ENCODE data around the gene TMX4. TPM values are rescaled to one million over a fixed set of nuclear protein-coding genes. Genes with fewer than 3 reads are reported as not detected.

TMX4 gene
- total RNA-seq, 2 donors from 2014 or later = 26.0 to 26.6 TPM

Other genes with a start within 250 kb of the TMX4 start
- gene HAO1, start 79.3 kb downstream of the TMX4 start, total RNA-seq = not detected
- 10 to 100 TPM in 1 of 2 donors, 1 to 10 TPM in 1; 8.5 to 10.9 TPM for gene PLCB1, start 112.5 kb upstream of the TMX4 start, total RNA-seq

Measured in left colon (tissue), 2 donors.